NCI-H146 treated with DMSO at 0.1 percent for 48 hours (cell line): ENCODE data around the gene WWTR1.

Experiments used
- DNase-seq: peaks from one replicate; lab custom pipeline; 2025; ENCODE audit not compliant: unreplicated experiment; lab: John Stamatoyannopoulos, UW

WWTR1 gene

DNA sequence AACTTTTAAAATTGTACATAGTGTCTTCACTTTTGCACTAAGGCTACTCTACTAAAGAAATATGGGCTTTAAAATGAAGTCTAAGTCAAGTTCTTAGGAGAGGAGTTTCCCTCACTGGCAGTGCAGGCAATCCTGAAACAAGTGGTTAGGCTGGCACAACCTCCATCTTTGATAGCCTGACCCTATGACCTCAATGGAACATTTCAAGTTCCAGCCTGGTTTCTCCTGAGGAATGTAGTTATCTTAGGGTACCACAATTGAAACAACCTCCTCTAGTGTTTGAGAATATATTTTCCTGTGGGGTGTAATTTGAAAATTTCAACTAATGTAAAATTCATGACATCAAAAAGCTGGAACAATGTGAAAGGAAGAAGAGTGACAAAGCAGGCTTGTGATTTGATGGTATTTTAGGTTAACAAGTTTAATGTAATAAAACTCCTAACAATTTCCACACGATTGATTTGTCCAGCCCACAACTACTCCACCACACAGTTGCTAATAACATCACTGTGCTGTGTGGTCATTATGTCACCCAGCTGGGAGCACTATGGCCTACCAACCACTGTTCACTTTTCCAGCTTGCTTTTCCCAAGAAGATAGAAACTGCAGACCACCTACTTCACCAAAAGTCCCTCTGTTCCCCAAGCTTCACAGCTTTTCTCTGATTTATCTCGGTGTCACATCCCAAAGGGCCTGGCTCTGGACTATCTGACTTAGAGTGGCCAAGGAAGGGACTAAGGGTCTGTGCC lies 1.8 kb downstream of the WWTR1 start:
- DNase-seq, result no peak

DNA sequence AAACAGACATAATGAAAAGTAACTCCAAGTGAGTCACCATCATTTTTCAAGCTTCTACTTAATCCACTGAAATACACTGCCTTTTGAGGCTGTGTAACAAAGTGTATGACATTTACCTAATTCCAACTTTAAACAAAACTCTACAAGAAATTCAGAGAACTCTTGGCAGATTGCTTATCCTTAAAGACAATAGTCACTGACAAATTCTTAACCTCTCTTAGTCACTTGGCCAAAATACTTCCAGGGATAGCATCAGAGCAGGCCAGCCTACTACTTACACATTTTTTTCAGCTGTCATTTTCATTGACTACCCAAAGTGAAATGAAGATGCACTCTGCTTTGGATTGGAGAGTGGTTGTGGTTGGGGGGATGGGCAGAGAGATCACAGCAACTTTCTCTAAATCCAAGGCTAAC lies 3.6 kb downstream of the WWTR1 start:
- DNase-seq, result no peak

DNA sequence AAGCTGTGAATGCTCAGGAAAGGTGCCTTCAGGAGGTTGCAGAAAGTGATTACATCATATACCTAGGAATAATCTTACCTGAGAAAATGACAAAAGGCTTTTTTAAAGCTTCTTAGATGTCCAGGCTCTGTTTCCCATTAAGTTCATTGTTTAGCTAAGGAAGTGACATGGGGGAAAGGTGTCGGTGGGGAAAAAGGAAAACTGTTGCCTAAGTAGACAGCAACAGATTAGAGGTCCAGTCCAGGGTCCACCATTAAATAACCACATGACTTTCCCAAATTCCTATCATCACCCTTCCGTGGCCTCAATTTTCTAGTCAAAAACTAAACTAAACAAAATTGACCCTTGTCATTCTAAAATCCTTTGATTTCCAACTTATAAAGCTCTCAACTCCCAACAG lies 4.3 kb downstream of the WWTR1 start:
- no peak for DNase-seq

DNA sequence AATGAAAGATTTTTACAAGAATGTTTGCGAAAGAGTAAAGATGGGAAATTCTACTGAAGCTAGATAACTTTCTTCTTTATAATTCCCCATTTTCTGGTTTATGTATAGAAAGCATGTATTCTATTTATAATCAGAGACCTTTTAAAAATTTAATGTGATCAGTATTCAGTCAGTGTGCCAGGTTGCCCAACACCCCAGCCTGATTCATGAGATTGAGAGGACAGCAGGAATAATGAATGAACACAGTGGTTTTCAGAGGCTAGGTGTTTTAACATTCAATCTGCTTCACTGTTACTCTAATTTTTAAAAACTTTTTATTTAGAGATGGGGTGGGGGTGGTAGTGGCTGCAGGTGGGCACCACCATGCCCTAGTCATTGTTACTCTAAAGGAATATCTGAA lies 4.7 kb downstream of the WWTR1 start:
- no peak for DNase-seq

DNA sequence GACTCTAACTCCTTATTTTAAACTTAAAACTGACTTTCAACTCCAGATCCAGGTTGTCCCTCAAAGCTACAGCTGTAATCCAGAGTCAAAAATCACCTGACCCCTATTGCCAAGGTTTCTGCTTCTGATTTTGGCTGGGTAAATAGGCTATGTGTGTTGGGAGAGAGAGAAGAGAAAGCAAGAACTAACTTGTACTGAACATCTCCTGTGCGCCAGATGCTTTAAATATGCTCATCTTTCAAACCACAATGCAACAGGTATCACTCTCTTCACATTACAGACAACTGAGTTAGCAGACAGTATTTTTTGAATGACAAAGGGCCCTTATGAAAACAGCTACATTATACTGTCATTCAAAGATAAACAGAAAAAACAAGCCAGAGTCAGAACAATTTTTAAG lies 7.0 kb downstream of the WWTR1 start:
- no peak for DNase-seq

DNA sequence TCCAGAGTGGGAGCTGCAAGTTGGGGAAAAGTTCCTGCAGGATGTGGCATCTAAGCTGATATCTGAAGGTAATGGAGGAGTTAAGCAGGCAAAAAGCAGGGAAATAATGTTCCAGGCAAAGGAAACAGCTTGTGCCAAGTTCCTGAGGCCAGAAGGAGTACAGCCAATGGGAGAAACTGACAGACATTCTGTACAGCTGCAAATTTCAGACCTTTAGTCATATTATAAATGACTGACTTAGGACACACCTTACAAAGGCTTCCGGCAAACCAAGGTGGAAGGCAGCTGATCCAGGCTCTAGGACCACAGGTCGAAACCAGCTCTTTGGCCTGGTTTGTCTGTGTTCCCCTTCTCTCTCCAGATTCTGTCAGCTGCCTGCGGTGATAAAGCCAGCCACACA lies 9.3 kb downstream of the WWTR1 start:
- DNase-seq, result no peak

DNA sequence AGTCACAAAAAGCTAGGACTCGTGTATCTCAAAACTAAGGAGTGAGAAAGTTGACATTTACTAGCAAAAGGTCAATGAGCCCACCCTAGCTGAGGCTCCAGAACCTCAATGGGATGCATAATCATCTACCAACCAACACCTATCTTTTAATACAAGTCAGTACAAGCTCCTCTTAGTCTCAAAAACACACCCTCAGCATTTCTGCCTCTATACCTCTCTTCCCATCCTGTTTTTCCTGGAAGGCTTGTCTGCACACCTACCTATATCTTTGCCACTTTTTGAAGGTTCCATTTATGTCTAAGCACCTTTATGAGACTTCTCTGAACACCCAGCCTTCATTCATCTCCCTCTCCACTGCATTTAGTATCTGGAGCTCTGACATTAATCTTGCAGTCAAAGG lies 10.0 kb downstream of the WWTR1 start:
- DNase-seq, result no peak

DNA sequence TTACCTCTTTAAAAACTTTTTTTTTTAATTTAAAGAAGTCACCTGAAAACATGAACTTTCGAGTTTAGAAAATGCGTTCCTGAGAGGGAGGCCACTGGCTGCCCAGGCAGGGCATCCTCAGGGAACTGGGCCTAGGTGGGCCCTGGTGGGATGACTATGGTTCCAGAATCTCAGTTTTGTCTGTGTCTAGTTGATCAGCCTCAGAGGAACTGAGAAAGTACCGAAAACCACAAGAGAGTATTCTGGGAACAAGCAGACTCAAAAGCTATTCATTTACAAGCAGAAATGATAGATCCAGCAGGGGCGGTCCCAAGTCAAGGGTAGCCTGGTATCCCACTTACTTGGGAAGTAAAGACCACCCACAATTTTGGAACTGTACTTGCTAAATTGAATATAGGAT lies 10.5 kb downstream of the WWTR1 start:
- DNase-seq, result no peak

DNA sequence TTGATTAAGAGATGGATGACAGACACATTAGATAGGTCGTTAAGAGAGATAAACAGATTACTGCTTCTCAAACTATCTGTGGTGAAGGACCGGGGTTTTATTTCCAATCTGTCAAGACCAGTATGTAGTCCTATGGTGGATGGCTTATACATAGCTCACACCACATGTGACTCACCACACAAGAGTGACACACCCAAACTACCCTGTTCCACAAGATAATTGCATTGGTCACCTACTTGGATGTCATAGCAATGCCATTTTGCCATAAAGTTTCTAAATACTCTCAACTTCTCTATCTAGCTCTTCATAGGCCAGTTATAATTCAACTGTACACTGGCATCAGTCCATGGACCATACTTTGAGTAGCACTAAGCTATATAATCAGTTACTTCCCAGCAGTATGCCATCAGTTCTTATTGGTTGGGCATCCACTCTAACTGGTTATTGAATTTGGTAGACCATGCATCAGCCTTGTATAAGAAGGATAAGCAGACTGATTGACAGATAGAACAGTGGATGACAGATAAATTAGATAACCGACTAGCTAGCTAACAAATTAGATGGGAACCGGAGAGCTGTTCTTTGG lies 11.6 kb downstream of the WWTR1 start:
- DNase-seq, result no peak

DNA sequence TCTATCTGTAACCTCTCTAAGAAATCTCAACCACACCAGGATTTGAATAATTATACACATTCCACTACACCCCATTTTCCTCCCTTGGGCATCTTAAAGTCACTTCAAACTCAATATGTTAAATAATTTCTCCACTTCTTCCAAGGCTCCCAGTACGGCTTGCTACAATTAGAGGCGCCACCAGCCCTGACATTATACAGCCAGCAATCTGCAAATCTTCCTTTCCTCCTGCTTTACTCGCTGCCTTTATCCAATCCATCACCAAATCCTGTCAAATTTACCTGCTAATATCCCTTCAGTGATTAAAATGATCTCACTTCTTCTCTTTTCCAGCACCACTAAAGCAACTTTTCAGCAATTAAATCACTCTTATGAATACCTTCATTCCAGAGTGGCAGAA lies 13.9 kb downstream of the WWTR1 start:
- DNase-seq, result no peak

DNA sequence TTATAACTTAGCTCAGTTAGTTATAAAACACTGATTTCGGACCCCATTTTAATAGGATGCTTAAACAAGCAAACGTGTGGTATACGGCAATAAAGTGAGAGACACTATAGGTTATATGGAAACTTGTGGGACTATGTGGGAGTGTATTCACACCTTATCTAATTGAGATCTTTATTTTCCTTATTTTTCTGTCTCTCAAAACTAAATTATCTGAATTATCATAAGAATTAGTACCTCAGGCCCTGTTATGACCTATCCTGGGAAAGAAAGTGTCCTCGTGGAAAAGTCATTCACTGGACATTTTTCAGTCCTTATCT lies 14.4 kb downstream of the WWTR1 start:
- no peak for DNase-seq

DNA sequence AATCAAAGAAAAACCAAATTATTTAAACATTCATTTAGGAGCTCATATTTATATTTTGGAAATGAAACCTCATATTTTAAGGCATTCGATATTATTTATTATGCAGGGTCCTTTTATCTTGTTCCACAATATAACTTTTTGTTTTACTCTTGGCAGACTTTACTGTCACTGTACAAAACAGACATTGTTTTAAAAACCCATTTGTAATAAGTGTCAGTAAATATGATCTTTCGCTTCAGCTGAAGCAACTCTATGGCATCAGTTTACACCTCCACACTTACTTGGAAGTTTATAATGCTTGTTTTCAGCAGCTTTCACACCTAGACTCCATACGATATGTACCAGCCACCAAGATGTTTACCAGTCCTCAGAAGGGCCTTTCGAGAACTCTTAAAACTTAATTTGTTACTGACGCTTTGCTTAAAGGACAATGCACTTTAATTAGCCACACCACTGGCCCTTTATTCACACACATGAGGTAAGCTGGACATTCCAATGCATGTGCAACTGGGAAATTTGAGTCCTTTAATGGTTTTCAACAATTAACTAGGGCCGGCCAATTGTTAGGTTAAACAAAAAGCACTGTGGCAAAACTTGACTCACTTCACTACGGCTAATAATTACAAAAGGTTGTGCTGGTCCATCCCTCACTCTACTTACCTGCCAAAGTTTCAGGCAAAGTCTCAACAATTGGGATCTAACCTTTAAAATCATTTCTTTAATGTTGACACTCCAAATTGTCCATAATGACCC lies 16.7 kb downstream of the WWTR1 start:
- DNase-seq, result no peak

DNA sequence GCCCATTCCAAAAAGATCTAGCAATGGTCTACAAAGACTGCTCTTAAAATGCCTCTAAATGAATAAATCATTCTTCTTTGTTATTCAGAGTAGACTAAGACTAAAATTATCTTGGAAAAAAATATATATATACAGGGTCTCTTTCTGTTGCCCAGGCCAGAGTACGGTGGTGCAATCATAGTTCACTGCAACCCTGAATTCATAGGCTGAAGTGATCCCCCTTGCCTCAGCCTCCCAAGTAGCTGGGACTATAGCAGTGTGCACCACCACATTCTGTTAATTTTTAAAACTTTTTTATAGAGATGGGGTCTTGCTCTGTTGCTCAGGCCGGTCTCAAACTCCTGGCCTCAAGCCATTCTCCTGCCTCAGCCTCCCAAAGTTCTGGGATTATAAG lies 18.7 kb downstream of the WWTR1 start:
- DNase-seq, result no peak

DNA sequence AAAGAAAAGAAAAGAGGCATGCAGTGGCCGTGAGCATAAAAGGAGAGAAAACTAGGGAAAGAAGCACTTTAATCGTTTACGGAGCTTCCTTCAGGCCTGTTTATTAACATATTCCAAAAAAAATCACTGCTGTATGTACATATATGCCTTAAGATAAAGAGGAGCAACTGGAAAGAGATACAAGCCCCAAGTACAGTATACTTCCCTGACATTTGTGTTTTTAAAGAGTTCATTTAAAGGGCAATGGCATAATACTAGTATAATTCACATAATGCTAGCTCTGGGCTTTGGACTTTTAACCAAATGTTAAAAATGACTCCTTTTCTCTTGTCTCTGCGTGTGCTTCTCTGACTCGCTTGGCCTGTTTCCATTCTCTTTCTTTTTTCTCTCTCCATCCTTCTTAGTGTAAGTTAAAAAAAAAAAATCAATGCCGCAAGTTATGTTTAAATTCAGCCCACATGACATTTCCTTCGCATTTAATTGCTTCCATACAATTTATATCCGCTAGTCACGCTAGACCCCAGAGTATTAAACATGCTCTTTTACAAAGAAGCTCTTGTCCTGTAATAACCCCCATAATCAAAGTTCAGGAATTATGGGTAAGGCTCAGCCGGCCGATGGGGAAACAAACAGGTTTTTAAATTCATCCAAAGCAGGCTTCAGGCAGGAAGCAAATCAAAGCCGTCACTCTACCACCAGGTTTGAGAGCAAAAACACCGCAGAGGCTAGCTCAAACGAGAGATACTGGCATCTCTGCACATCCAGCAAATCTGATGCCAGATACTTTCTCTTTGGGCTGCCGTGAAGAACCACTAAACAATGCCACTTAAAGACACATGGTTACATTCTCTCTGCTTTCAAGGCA lies 19.4 kb downstream of the WWTR1 start:
- DNase-seq, result no peak

DNA sequence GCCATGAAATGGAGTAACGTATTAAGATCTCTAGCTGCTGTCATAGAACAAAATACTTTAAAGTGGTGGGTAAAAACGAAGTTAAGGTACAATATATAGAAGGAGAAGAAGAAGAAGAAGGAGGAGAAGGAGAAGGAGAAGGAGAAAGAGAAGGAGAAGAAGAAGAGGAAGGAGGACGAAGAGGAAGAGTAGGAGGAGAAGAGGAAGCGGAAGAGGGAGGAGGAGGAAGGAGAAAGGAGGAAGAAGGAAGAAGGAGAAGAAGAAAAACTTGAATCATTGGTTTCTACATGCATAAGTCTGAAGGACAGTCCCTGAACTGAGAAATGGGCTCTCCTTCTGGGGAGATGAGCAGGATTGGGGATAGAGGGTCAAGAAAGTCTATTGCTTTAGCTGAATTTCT lies 22.4 kb downstream of the WWTR1 start:
- DNase-seq, result no peak

DNA sequence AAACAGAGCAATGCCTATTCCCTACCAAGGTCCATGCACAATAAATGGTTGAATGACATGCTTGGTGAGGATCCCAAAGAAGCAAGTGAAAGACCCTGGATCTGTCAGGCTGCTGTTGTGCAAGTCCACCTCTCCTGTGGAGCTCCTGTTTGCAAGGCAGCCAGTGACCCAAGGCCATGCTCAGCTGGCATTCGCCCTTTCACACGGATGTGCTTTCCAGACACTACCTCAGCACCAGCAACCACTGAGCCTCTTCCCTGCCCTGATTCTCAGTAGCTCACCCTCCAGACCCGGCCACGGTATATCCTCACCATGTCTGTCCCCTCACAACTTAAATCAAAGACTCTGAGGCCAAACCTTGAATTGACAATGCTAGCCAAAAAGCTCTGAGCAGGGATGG lies 23.3 kb downstream of the WWTR1 start:
- no peak for DNase-seq

DNA sequence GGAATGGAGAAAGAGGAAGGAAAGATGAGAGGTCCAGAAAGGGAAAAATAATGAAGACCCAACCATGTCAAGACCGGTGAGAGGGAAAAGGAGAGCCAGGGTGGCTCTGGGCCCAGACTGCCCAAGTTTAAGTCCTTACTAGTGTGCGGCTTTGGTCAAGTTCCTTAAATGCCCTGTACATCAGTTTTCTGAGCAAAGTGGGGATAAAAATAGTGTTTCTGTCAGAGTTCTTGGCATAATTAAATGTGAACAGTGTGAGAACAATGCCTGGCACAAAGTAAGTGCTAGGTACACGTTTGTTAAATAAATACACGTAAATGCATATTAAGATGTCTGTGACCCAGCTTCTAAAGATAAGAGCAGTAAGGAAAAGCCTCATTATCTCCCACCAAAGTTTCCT lies 23.8 kb downstream of the WWTR1 start:
- DNase-seq, result no peak

DNA sequence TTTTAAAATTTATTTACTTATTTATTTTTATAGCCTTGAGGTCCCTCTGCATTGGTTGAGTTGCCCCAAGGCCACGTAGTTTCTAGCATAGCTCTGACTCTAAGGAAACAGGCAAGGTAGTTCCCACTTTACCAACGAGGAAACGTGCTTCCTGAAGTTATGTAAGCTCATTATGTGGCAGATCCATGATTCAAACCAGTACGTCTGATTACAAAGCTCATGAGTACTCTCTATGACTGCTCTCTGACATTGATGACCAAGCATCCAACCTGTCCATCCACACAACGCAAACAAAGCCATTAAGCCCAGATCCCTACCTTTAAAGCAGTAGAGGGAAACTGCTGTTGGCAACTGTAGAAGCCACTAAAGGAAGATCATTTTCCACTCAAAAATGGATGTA lies 25.6 kb downstream of the WWTR1 start:
- no peak for DNase-seq

DNA sequence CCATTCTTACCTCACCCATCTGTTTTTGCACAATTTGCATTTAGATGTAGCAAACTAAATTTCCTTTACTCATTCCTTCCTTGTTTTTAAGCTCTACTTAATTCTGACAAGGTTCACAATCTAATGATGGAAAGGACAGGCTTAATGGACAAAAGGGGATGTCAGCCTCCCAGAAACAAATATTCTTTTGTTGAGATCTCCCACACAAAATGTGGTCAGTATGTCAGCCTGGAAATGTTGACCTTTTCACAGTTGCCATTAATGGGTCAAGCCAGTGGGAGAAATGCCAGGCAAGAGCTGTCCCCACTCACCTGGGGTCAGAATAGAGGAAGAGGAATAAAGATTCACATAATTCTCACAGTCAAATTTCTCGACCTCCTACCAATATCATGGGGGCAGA lies 27.0 kb downstream of the WWTR1 start:
- no peak for DNase-seq

DNA sequence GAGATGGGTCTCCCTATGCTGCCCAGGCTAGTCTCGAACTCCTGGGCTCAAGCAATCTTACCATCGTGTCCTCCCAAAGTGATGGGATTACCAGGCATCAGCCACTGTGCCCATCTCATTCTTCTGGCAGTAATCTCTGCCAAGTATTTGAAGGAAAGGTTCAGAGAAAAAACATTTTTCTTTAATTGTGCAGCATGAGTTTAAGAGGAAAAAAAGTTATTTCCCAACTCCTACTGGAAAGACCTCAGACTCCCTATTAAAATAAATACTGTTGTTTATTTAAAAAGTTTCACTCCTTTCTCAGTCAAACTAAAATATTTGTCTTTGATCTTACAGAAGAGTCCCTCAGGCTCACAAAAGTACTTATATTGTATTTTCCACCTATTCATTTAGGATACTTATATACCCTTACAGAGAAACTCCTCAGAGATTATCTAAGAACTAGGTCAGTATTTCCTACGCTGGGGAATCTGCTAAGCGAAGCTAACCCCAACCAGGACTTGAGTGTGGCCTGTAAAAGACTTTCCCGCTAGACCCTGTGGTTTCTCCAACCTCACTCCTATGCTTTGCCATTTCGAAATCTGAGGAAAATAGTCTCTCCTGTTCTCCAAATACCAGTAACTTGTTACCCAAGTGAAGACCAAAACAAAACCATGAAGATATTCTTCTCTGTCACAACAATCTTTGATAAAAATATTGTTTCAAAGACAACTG lies 28.7 kb downstream of the WWTR1 start:
- DNase-seq, result no peak

DNA sequence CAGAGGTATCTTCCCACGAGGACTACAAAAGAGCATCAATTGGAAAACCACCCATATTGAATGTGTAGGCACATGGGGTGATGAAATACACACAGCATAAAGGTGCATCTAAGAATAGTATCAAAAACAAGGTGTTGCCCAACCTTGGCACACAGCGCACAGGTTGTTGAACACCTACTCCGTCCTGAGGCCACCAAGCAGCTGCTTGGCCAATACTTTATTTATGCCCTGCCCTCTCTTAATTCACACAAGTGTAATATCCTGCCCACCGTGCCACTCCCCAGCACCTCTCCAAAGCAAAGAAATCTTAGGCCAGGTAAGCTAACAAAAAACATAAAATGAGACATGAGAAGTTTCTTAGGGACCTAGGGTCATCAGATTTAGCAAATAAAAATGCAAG lies 31.2 kb downstream of the WWTR1 start:
- no peak for DNase-seq
